ENCODE results near the gene UNG.

- no peak for TF ChIP-seq POLR2A (IDR thresholded peaks at IDR 0.05)
- TF ChIP-seq CTCF (IDR thresholded peaks at IDR 0.05) = no peak
- TF ChIP-seq POLR2AphosphoS5 (IDR thresholded peaks at IDR 0.05; ENCODE audit: insufficient read depth in 1 of 2, low read depth in 1 of 2) = no peak
Measured at GRCh38 chr12:109150124-109150640, 52.8 kb downstream of the UNG start.
